GM21576 (cell line): Measurements from ENCODE around the gene SNAPC2.

Experiments used
- ATAC-seq: cut with Tn5 transposase; IDR thresholded peaks from one replicate; pipeline ENCODE4 v1.9.1; 2021; ENCODE audit warnings: mild to moderate bottlenecking, moderate library complexity; ENCODE audit not compliant: unreplicated experiment

Gene SNAPC2

DNA sequence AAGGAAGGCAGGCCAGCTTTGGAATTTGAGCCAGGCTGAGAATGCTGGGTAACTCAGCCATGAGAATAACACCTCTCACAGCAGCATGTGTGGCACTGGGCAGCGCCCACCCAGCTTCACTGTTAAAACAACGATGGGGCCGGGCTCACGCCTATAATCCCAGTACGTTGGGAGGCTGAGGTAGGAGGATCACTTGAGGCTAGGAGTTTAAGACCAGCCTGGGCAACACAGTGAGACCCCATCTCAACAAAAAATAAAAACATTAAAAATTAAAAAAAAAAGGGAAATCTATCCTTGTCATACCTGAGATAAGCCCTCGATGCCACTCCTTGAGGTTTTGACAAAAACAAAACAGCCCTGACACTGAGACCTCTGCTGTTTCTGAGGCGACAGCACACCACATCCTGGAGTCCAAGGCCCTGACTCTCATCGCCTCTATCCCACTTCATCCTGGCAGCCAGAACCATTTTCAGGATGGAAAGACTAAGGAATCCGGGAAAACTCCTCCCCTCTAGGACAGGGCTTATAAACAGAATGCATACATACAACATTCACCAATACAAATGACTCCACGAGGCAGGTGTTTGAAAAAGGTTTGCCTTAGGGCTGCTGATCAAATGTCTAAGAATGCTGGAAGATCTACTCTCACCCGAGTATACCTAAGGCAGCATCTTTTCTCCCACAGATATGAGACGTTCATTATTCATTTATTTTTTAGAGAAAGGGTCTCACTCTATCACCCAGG, 46.0 kb downstream of the SNAPC2 start:
- no peak for ATAC-seq

- ATAC-seq = no peak
Measured at GRCh38 chr19:7968008-7968795, 48.1 kb downstream of the SNAPC2 start.

DNA sequence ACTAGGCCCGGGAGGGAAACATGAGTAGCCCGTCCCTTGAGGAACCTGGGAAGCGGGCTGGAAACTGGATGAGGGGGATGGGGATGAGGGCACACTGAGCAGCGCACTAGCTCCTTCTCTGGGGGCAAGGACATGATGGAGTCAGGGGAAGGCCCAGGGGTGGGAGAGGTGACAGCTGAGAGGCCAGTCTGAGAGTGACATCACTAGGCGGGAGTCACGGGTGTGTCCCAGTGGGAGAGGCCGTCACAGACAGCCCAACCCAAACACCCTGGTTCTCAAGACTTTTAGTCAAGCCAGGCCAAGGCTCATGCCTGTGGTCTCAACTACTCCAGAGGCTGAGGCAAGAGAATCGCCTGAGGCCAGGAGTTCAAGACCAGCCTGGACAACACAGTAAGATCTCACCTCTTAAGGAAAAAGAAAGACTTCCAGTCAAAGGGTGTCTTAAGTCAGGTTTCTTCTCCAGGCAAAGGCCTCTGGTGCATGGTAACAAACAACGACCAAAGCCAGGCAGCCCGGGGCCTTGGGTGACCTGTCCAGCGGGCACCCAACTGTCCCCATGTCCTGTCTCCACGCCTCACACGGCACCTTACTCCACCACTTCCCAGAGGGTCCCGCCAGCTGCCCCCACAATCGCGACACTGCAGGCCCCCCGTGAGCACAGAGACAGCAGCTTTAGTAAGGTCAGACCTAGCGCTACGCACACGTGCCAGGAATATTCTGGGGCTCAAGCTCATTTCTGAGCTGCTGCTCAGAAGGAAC, 48.8 kb downstream of the SNAPC2 start:
- ATAC-seq = no peak

DNA sequence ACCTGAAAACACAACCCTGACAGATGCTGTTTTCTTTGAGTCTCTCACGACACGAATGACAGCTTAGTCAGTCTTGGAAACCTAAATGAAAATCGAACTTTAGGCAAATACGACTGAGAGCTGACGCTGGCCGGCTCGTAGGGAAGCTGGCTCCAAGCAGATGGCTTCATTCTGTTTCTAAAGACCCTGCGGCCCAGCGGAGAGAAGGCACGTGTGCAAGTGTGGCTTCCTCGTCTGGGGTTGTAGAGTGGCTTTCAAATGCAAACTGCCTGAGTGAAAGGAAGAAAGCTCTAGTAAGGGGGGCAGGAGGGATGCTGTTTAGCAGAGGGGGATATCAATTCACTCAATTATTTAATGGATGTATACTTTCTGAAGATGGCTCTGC, 49.4 kb downstream of the SNAPC2 start:
- ATAC-seq = no peak

DNA sequence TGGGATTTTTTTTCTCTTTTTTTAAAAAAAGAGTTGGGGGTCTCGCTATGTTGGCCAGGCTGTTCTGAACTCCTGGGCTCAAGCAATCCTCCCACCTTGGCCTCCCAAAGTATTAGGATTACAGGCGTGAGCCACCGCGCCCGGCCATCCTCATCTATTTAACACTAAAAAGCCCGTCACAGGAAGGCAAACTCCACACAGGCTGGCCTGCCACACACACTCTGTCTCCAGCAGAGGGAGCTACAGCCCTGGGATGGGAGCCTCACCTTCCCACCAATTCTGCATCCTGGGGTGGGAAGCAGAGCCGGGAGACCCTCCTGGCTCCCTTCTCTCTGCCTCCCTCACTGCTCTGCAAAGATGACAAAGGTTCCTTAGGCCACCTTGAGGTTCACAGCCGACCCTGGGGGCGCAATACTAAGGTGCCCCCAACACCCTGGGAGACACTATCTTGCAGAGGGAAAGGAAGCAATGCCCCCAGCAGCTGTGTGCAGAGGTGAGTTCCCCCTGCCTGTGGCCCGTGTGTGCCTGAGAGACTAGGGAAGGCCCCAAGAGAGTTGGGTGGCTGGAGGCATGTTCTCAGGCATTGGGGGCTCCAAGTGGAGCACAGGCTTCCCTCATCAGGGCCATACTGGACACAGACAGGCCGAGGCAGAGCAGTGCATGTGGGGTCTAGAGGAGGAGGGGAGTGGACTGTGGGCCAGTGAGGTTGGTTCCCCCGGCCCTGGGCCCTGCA, 50.7 kb downstream of the SNAPC2 start:
- no peak for ATAC-seq

DNA sequence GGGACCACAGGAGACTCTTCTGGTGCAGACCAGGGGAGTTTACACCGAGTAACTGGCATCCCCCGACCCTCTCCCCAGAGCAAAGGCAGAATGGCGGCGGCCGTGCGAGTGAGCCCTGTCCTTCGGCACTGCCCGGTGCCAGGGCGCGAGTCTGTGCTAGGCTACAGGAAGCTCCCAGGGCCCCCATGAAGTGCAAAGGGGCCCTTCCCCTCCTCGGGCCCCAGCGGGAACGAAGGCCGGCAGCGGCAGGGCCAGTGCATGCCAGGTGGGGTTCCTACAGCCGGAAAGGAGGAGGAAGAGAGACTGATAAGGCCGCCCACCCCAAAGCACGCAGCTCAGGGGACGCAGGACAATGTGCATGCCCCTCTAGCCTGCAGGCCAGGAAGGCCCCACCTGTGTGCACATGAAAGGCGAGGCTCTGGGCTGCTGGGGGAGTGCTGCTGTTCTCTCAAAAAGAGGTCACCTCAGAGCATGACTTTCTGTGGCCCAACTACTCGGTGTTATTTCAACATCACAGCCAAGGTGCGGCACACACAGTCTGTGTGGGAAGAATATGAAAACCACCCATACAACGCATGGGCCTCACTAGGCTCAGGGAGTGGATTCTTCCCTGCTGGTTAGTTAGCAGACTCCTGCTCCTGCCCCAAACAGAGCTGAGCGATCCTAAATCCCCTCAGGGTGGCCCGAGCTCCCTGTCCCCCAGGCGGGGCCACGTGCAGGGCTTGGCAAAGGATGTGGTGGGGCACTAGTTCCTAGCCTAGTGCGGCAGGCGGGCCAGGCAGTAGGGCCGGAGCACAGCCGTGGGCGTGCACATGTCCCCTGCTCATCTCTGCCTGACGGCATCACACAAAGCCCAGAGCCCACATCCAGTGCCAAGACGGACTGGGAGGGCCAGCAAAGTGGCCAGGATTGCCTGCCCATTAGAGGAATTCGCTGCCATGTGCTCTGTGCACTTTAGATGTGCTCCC, 51.7 kb downstream of the SNAPC2 start:
- ATAC-seq = no peak
